Right atrium auricular region (tissue), 2 donors: ENCODE measurements around the gene PDE4D. TPM values are rescaled to one million over a fixed set of nuclear protein-coding genes. Genes with fewer than 3 reads are reported as not detected.

Source experiments
- DNase-seq: peaks from one replicate; pipeline ENCODE4 v3.0.0-alpha.2; 2019; ENCODE audit warnings: low spot score
- H3K27ac ChIP-seq, 2 donors: fragments of 200-600 bp; sonication (generic); 1 replicate in 1 of 2; 2 replicates in 1 of 2; pipeline ENCODE4 v1.5.1; 2016 to 2019
- H3K27me3 ChIP-seq, 2 donors: fragments of 200-600 bp; sonication (generic); one replicate each; pipeline versions ENCODE4 v1.5.1 to v1.6.0; 2017 to 2019
- H3K36me3 ChIP-seq: fragments of 200-600 bp; sonication (generic); one replicate; pipeline ENCODE4 v1.5.1; 2016
- H3K4me1 ChIP-seq, 2 donors: fragments of 200-600 bp; sonication (generic); one replicate each; pipeline versions ENCODE4 v1.5.1 to v1.6.0; 2017 to 2019
- H3K4me3 ChIP-seq, 2 donors: fragments of 200-600 bp; sonication (generic); 1 replicate in 1 of 2; 2 replicates in 1 of 2; pipeline ENCODE4 v1.5.1; 2017 to 2019; ENCODE audit warnings: mild to moderate bottlenecking in 1 of 2, moderate library complexity in 1 of 2
- H3K9me3 ChIP-seq, 2 donors: fragments of 200-600 bp; sonication (generic); one replicate each; pipeline ENCODE4 v1.5.1; 2019
- total RNA-seq, 2 donors: library from RNA; depleted of rRNA; stranded (reverse); fragments of >200 nt; gene quantifications; one replicate each; pipeline ENCODE4 v1.1.0, GENCODE V29; 2016
- TF ChIP-seq, protein P1 (sequence below), 2 donors: fragments of 200-600 bp; sonication (generic); IDR thresholded peaks; one replicate each; pipeline ENCODE4 v1.5.1; 2019; ENCODE audit warnings: antibody characterized with exemption in 2 of 2

The PDE4D gene
- total RNA-seq, 2 donors from 2014 or later: 43.3 to 44.0 TPM

DNA sequence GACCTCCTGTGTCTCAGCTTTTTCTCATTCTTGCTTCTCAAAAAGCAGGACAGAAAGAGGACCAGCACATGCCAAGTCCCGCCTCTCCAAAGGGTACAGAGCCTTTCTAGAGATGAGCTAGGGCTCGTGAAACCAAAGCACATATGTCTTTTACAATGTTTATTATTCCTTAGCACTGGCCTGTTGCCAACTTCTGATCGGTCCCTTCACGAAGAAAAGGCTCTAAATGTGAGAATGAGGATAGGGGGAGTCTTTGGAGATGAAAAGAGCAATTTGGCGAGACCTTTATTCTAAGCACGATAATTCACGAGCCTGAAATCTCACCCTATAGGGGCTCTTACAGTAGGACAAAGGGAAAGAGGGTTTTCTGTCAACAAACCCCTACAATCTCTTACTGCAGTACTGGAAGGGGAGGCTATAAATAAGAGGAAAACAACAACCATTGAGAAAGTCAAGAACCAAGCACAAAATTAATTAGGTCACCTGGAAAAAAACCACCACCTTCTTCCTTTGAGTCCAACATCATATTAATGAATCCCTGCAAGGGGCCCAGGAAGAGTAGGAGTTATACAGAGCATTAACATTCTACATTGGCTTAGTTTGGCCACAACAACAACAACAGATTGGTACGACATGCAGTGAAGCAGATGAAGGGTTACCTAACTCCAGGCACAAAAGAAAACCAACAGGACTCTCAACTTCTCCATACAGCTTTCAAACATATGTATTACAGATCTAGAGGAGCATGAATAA, 309.5 kb downstream of the PDE4D start:
- Histone ChIP-seq H3K27me3 (no peaks in the 10 kb centered on the region), H3K36me3 (no peaks in the 10 kb centered on the region), H3K27ac (no peak overlapping the region), H3K4me3 (no peak overlapping the region), H3K4me1 (peaks cover 0 to 5% of the 10 kb centered on the region in 2 donors), H3K9me3 (no peaks in the 10 kb centered on the region)
- TF ChIP-seq, protein P1, sequence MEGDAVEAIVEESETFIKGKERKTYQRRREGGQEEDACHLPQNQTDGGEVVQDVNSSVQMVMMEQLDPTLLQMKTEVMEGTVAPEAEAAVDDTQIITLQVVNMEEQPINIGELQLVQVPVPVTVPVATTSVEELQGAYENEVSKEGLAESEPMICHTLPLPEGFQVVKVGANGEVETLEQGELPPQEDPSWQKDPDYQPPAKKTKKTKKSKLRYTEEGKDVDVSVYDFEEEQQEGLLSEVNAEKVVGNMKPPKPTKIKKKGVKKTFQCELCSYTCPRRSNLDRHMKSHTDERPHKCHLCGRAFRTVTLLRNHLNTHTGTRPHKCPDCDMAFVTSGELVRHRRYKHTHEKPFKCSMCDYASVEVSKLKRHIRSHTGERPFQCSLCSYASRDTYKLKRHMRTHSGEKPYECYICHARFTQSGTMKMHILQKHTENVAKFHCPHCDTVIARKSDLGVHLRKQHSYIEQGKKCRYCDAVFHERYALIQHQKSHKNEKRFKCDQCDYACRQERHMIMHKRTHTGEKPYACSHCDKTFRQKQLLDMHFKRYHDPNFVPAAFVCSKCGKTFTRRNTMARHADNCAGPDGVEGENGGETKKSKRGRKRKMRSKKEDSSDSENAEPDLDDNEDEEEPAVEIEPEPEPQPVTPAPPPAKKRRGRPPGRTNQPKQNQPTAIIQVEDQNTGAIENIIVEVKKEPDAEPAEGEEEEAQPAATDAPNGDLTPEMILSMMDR (IDR thresholded peaks at IDR 0.05): no peak
- no peak for DNase-seq

- no peak overlapping the region for H3K4me3 ChIP-seq
- H3K27ac ChIP-seq: no peak overlapping the region
- DNase-seq: no peak
- no peaks in the 10 kb centered on the region for H3K27me3 ChIP-seq
- H3K4me1 ChIP-seq: peaks cover 0 to 5% of the 10 kb centered on the region in 2 donors
- H3K9me3 ChIP-seq: no peaks in the 10 kb centered on the region
- H3K36me3 ChIP-seq: no peaks in the 10 kb centered on the region
- TF ChIP-seq, protein P1 (IDR thresholded peaks at IDR 0.05): no peak
Observed at GRCh38 chr5:59583151-59583809, 310.2 kb downstream of the PDE4D start.

DNA sequence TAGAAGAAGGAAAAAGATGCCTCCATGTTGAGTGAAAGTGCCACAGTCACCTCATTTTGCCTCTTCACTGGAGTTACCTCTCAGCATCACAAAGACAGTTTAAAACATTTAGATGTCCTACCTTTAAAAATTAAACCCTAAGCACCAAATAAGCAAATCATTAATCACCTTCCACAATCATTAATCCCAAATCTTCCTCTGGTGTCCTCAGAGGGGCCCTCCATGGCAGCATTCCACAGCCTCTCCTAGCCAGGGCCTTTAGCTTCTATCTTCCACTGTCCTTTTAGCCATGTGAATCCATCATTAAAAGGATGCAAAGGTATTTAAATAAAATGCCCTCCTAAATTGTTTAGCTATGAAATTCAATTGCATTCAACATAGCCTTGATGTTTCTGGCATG, 310.8 kb downstream of the PDE4D start:
- TF ChIP-seq, protein P1 (IDR thresholded peaks at IDR 0.05): no peak
- DNase-seq: no peak
- no peak overlapping the region for H3K27ac ChIP-seq
- H3K4me1 ChIP-seq: peaks cover 0 to 5% of the 10 kb centered on the region in 2 donors
- H3K27me3 ChIP-seq: no peaks in the 10 kb centered on the region
- H3K9me3 ChIP-seq: no peaks in the 10 kb centered on the region
- H3K36me3 ChIP-seq: no peaks in the 10 kb centered on the region
- no peak overlapping the region for H3K4me3 ChIP-seq

GRCh38 chr5:59579824-59580167, 313.7 kb downstream of the PDE4D start:
- Histone ChIP-seq H3K27me3 (no peaks in the 10 kb centered on the region), H3K9me3 (no peaks in the 10 kb centered on the region), H3K36me3 (no peaks in the 10 kb centered on the region), H3K27ac (no peak overlapping the region), H3K4me3 (no peak overlapping the region), H3K4me1 (no peaks in the 10 kb centered on the region)
- no peak for DNase-seq
- TF ChIP-seq, protein P1 (IDR thresholded peaks at IDR 0.05): no peak

DNA sequence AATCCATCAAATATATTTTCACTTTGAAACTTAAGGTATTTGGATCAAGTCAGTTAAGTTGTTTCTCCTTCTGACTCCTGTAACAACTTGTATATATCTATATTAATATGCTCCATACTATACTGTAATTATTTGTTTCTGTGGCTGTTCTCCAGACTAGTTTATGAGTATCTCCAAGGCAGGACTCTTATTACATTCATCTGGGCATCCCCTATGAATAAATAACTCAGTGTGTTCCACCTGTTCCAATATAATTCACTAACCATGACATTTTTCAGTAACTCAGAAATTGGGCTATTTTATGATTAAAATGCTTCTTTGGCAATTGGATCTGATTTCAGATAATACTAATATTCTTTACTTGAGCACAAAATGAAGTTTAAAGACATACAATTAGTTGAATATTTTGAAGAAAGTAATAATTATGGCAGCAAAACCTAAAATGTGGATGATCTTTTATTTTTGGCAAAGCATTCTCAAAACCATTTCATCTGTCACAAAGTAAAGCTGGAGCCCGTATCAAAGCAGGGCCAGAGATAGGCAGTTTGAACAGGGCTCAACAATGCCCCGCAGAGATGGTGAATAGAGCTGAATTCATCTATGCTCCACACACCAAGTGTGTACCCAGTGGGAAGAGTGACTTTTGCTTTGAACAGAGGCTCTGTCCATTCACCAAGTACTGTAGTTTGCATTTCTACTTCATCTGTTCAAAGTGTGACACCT, 314.3 kb downstream of the PDE4D start:
- Histone ChIP-seq H3K36me3 (no peaks in the 10 kb centered on the region), H3K27ac (no peak overlapping the region), H3K9me3 (no peaks in the 10 kb centered on the region), H3K4me1 (no peaks in the 10 kb centered on the region), H3K4me3 (no peak overlapping the region), H3K27me3 (no peaks in the 10 kb centered on the region)
- no peak for DNase-seq
- TF ChIP-seq, protein P1 (IDR thresholded peaks at IDR 0.05): no peak
